ENCODE results near the gene TBPL2.
"Not testable (repeated sequence)": the region's sequence is repeated elsewhere in the genome, so short reads cannot be mapped to it uniquely, and the experiment has no call there.

Gene TBPL2

GRCh38 chr14:55440385-55440784, at the start of gene TBPL2:
Gene TBPL2, minus strand, starts transcription at chr14:55440616. Its CDS starts 167 bp downstream, at chr14:55440449.
- H3K27ac Mint-ChIP-seq = no peak within 1 kb of the TSS
- no peaks in the 10 kb centered on the region for H3K9me3 Mint-ChIP-seq
- no peaks in the 10 kb centered on the region for H3K4me1 Mint-ChIP-seq (ENCODE audit: low read depth)
- H3K36me3 Mint-ChIP-seq (ENCODE audit: low read depth) = no peaks in the 10 kb centered on the region
- intact Hi-C loops (cut with micrococcal nuclease) = no loop called here
- no peak within 1 kb of the TSS for H3K4me3 Mint-ChIP-seq
- H3K27me3 Mint-ChIP-seq = peaks cover 40% of the 10 kb centered on the region

- Mint-ChIP-seq H3K36me3 (ENCODE audit: low read depth) (no peaks in the 10 kb centered on the region), H3K27ac (no peak overlapping the region), H3K9me3 (no peaks in the 10 kb centered on the region)
Measured at GRCh38 chr14:55488204-55488603, 47.8 kb upstream of the TBPL2 start.

GRCh38 chr14:55482936-55483605, 42.7 kb upstream of the TBPL2 start:
- Mint-ChIP-seq H3K4me3 (no peak overlapping the region), H3K27me3 (no peaks in the 10 kb centered on the region), H3K36me3 (ENCODE audit: low read depth) (no peaks in the 10 kb centered on the region), H3K4me1 (ENCODE audit: low read depth) (no peaks in the 10 kb centered on the region), H3K9me3 (no peaks in the 10 kb centered on the region), H3K27ac (no peak overlapping the region)
- intact Hi-C loops (cut with micrococcal nuclease) = no loop called here

More at GRCh38 chr14:55488204-55488603, 47.8 kb upstream of the TBPL2 start:
- Mint-ChIP-seq H3K4me1 (ENCODE audit: low read depth) (no peaks in the 10 kb centered on the region), H3K4me3 (no peak overlapping the region), H3K27me3 (no peaks in the 10 kb centered on the region)
- intact Hi-C loops (cut with micrococcal nuclease) = no loop called here

- no peak overlapping the region for H3K27ac Mint-ChIP-seq
- H3K36me3 Mint-ChIP-seq (ENCODE audit: low read depth) = no peaks in the 10 kb centered on the region
- H3K4me3 Mint-ChIP-seq = no peak overlapping the region
- no peaks in the 10 kb centered on the region for H3K9me3 Mint-ChIP-seq
- intact Hi-C loops (cut with micrococcal nuclease) = no loop called here
- H3K27me3 Mint-ChIP-seq = no peaks in the 10 kb centered on the region
- H3K4me1 Mint-ChIP-seq (ENCODE audit: low read depth) = no peaks in the 10 kb centered on the region
Measured at GRCh38 chr14:55481769-55482168, 41.4 kb upstream of the TBPL2 start.

- no peaks in the 10 kb centered on the region for H3K36me3 Mint-ChIP-seq (ENCODE audit: low read depth)
- intact Hi-C loops (cut with micrococcal nuclease) = no loop called here
- no peaks in the 10 kb centered on the region for H3K4me1 Mint-ChIP-seq (ENCODE audit: low read depth)
- no peak overlapping the region for H3K4me3 Mint-ChIP-seq
- no peaks in the 10 kb centered on the region for H3K27me3 Mint-ChIP-seq
- no peak overlapping the region for H3K27ac Mint-ChIP-seq
- H3K9me3 Mint-ChIP-seq = no peaks in the 10 kb centered on the region
Measured at GRCh38 chr14:55477680-55478079, 37.3 kb upstream of the TBPL2 start.

- H3K27me3 Mint-ChIP-seq; H3K4me3 Mint-ChIP-seq; H3K36me3 Mint-ChIP-seq (ENCODE audit: low read depth); intact Hi-C loops (cut with micrococcal nuclease); H3K27ac Mint-ChIP-seq; H3K9me3 Mint-ChIP-seq; H3K4me1 Mint-ChIP-seq (ENCODE audit: low read depth): not testable (repeated sequence)
Measured at GRCh38 chr14:55476448-55476847, 36.0 kb upstream of the TBPL2 start.

- Mint-ChIP-seq H3K36me3 (ENCODE audit: low read depth) (no peaks in the 10 kb centered on the region), H3K9me3 (no peaks in the 10 kb centered on the region), H3K27ac (peak overlapping the region; percentile 8), H3K27me3 (no peaks in the 10 kb centered on the region), H3K4me1 (ENCODE audit: low read depth) (peaks cover 20% of the 10 kb centered on the region), H3K4me3 (no peak overlapping the region)
- intact Hi-C loops (cut with micrococcal nuclease) = no loop called here
Measured at GRCh38 chr14:55473786-55474185, 33.4 kb upstream of the TBPL2 start.

GRCh38 chr14:55470025-55470424, 29.6 kb upstream of the TBPL2 start:
- intact Hi-C loops (cut with micrococcal nuclease) = no loop called here
- Mint-ChIP-seq H3K36me3 (ENCODE audit: low read depth) (no peaks in the 10 kb centered on the region), H3K4me1 (ENCODE audit: low read depth) (peaks cover 20% of the 10 kb centered on the region), H3K27me3 (peaks cover 3% of the 10 kb centered on the region), H3K4me3 (no peak overlapping the region), H3K27ac (peak overlapping the region; percentile 43), H3K9me3 (peaks cover 16% of the 10 kb centered on the region)

- H3K9me3 Mint-ChIP-seq = peaks cover 16% of the 10 kb centered on the region
- peaks cover 27% of the 10 kb centered on the region for H3K4me1 Mint-ChIP-seq (ENCODE audit: low read depth)
- intact Hi-C loops (cut with micrococcal nuclease) = no loop called here
- no peak overlapping the region for H3K27ac Mint-ChIP-seq
- no peak overlapping the region for H3K4me3 Mint-ChIP-seq
- H3K27me3 Mint-ChIP-seq = peaks cover 3% of the 10 kb centered on the region
- no peaks in the 10 kb centered on the region for H3K36me3 Mint-ChIP-seq (ENCODE audit: low read depth)
Measured at GRCh38 chr14:55467307-55467706, 26.9 kb upstream of the TBPL2 start.

- Mint-ChIP-seq H3K36me3 (ENCODE audit: low read depth) (no peaks in the 10 kb centered on the region), H3K4me3 (peak overlapping the region; percentile 20), H3K4me1 (ENCODE audit: low read depth) (peaks cover 44% of the 10 kb centered on the region), H3K27ac (peak overlapping the region; percentile 84), H3K9me3 (no peaks in the 10 kb centered on the region), H3K27me3 (peaks cover 3% of the 10 kb centered on the region)
- intact Hi-C loops (cut with micrococcal nuclease) = no loop called here
Measured at GRCh38 chr14:55458800-55459515, 18.5 kb upstream of the TBPL2 start.

GRCh38 chr14:55457496-55457895, 17.1 kb upstream of the TBPL2 start:
- intact Hi-C loops (cut with micrococcal nuclease) = no loop called here
- Mint-ChIP-seq H3K36me3 (ENCODE audit: low read depth) (no peaks in the 10 kb centered on the region), H3K4me1 (ENCODE audit: low read depth) (peaks cover 47% of the 10 kb centered on the region), H3K27ac (peak overlapping the region; percentile 84), H3K4me3 (no peak overlapping the region), H3K27me3 (peaks cover 3% of the 10 kb centered on the region), H3K9me3 (no peaks in the 10 kb centered on the region)

- H3K36me3 Mint-ChIP-seq (ENCODE audit: low read depth); intact Hi-C loops (cut with micrococcal nuclease): not testable (repeated sequence)
Measured at GRCh38 chr14:55456411-55456810, 16.0 kb upstream of the TBPL2 start.

GRCh38 chr14:55454264-55455002, 14.0 kb upstream of the TBPL2 start:
- intact Hi-C loops (cut with micrococcal nuclease) = no loop called here
- Mint-ChIP-seq H3K27me3 (peaks cover 3% of the 10 kb centered on the region), H3K4me3 (no peak overlapping the region), H3K4me1 (ENCODE audit: low read depth) (peaks cover 75% of the 10 kb centered on the region), H3K36me3 (ENCODE audit: low read depth) (no peaks in the 10 kb centered on the region), H3K9me3 (no peaks in the 10 kb centered on the region), H3K27ac (peak overlapping the region; percentile 85)

More at GRCh38 chr14:55456411-55456810, 16.0 kb upstream of the TBPL2 start:
- H3K4me3 Mint-ChIP-seq, H3K9me3 Mint-ChIP-seq, H3K27me3 Mint-ChIP-seq, H3K27ac Mint-ChIP-seq: not testable (repeated sequence)
- H3K4me1 Mint-ChIP-seq (ENCODE audit: low read depth) = peaks cover 55% of the 10 kb centered on the region

GRCh38 chr14:55451950-55452349, 11.5 kb upstream of the TBPL2 start:
- H3K4me3 Mint-ChIP-seq = no peak overlapping the region
- no peak overlapping the region for H3K27ac Mint-ChIP-seq
- peaks cover 68% of the 10 kb centered on the region for H3K4me1 Mint-ChIP-seq (ENCODE audit: low read depth)
- H3K27me3 Mint-ChIP-seq = no peaks in the 10 kb centered on the region
- no peaks in the 10 kb centered on the region for H3K36me3 Mint-ChIP-seq (ENCODE audit: low read depth)
- no peaks in the 10 kb centered on the region for H3K9me3 Mint-ChIP-seq
- intact Hi-C loops (cut with micrococcal nuclease) = no loop called here

Data from dendritic cell treated with granulocyte-macrophage colony-stimulating factor and Interleukin-4, amounts not matched to agents 40 ng/mL and 50 ng/mL, for 4 days (primary cell).